GM18511 (cell line): ENCODE results near the gene DAPK1.

Source experiments
- ATAC-seq: cut with Tn5 transposase; IDR thresholded peaks from one replicate; pipeline ENCODE4 v1.9.1; 2021; ENCODE audit warnings: mild to moderate bottlenecking, moderate library complexity; ENCODE audit not compliant: unreplicated experiment

Gene DAPK1

GRCh38 chr9:87587864-87588263 is 90.2 kb downstream of the DAPK1 start:
- ATAC-seq, result no peak

GRCh38 chr9:87588339-87588738 is 90.7 kb downstream of the DAPK1 start:
- ATAC-seq, result no peak

- ATAC-seq, result no peak
Observed at GRCh38 chr9:87590996-87591395, 93.3 kb downstream of the DAPK1 start.

- no peak for ATAC-seq
Observed at GRCh38 chr9:87592554-87593358, 95.1 kb downstream of the DAPK1 start.

- ATAC-seq, result no peak
Observed at GRCh38 chr9:87593359-87593980, 95.8 kb downstream of the DAPK1 start.

DNA sequence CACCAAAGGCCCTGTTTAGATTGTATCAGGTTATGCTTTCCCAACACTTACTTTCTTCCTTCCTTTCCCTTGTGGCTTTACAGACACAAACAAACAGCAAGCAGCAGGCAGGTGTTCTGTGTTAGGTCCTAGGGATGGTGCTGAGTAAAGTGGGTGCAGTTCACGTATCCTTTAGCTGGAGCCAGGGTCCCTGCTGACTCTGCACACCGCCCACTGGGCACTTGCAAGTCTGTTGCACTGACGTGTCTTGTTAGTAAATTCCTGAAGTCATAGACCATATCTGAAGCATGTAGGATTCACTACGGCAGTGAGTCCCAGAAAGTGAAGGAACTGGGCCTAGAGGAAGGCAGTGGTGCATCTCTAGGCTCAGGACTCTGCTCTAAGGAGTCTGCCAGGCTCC is 96.5 kb downstream of the DAPK1 start:
- ATAC-seq, result no peak

DNA sequence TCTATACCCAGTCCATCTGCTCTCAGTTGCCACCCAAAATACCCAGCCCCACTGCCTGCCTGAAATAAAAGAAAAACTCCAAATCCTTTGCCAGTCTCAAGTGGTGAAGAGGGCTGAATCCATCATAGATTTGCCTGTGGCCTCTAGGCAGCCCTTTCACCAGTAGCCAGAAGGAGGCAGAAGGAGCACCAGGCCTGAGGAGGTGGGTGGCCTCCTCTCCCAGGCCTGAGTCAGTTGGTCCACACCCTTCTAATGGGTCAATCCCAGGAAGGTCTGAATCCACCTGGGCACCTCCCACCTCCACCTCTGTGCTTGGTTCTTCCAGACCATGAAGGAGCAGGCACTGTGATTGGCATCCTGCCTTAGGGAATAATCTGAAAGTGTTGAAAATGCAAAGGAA is 97.0 kb downstream of the DAPK1 start:
- no peak for ATAC-seq

DNA sequence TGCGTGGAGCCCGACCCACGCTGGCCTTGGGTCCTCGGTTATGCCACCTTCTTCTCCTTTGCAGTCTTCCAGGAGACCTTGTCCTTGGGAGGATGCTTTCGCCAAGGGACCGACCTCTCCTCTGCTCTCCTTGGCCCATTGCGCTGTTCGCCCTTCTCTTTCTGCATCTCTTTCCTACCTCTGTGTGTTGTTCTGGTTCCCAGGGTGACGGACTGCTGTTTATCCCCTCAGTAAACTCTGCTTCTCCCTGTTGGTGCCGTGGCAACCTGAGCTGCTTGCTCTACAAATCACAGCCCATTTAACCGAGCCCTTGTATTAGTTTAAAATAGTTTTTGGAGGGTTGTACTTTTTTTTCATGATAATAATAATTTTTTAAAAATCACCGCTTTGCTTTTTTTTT is 97.9 kb downstream of the DAPK1 start:
- ATAC-seq, result no peak

- no peak for ATAC-seq
Observed at GRCh38 chr9:87596862-87597261, 99.2 kb downstream of the DAPK1 start.

DNA sequence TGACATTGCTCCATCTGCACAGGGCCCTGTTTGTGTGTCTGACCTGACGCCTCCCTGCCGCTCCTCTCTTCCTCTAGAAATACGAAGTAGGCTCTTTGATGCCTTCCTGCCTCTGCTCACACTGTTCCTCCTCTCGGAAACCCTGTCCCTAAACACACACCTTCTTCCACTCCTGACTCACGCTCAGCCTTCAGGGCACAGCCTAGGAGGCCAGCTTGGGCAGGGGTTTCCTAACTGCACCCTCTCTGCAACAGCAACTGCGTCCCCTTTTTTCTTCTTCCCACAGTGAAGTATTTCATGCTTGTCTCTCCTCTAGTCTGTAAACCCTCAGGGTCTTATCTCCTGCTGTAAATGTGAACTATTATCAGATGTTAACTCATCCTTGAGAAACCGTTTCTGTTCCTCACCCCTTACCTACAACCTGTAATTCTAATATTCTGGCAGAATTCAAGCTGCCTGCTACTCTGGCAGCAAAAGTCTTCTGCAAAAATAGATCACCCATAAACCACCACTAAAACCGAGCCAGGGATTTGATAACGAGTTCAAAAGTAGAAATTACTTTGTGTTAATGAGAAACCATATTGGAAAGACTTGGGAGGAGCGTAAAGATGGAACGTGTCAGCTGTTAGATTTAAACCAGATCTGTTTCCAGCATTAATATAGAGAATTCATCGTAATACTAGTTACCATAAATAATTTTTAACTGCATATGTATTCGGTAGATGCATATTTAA is 100.2 kb downstream of the DAPK1 start:
- ATAC-seq, result no peak

DNA sequence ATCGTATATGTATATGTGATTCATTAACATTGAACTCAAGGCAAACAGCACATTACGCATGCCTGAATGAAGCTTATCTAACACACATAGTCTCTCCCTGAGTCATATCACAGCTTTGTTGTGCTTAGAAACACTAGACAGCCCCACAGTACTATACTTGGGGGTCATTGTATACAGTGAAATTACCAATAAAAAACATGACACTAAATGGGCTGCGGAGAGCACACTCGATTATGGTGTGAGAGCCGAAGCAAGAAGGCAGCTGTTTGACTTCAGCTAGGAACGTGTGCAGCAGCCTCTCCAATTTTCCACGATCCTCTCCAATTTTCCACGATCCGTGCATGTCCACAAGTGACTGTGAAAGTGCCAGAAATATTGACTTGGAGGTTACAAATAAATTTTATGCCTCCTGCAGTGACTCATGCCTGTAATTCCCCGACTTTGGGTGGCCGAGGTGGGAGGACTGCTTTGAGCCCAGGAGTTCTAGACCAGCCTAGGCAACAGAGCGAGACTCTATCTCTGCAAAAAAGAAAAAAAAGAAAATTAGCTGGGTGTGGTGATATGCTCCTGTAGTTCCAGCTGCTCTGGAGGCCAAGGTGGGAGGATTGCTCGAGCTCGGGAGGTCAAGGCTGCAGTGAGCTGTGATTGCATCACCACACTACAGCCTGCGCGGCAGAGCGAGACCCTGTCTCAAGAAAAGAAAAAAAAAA is 102.4 kb downstream of the DAPK1 start:
- no peak for ATAC-seq

GRCh38 chr9:87601176-87601575 is 103.5 kb downstream of the DAPK1 start:
- no peak for ATAC-seq

DNA sequence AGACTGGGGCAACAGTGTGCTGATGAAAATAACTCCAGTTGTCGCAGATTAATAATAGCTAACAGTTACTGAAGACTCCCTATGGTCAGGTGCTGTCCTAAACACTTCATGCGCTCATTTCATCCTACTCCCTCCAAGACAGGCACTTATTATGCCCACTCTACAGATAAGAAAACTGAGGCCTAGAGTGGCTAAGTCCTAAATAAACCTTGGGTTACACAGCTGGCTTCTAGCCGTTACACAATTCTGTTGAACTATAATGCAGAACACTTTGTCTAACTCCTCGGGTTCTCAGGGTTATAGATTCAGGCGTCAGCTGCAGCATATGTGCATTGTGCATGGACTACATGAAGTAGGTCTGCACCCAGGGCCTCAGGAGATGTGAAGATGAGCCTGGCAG is 103.9 kb downstream of the DAPK1 start:
- no peak for ATAC-seq

DNA sequence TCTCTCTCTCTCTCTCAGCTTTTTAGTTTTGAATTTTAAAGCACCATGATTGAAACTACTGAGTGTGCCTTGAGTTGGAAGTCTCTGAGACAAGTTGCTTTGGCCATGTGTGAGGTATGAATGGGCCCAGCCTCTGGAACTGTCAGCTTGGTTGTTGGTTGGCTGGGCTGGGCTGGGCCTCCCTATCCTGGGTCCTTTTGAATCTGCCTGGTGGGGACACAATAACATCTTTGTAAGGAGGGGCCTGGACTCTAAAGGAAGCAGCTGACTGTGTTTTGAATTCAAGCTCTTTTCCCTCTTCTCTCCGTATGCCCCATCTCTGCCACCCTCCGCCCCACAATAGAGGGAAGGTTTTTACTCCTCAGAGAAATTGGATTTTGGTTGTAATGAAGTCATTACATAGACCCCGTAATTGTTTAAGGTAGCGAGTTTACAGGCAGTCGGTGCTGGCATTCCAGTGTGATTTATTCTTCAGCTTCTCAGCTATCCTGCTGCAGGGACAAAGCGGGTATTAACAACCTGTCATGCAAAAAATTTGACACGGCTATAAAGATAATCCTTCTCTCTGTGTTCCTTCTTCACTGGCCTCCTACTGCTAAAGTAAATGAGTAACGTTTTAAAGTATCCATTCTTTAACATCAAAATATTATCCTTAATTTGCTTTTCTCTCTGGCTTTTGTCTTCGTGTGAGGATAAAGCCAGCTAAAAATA is 105.4 kb downstream of the DAPK1 start:
- ATAC-seq, result no peak

- ATAC-seq, result no peak
Observed at GRCh38 chr9:87603854-87604490, 106.3 kb downstream of the DAPK1 start.

- ATAC-seq, result no peak
Observed at GRCh38 chr9:87604886-87605588, 107.4 kb downstream of the DAPK1 start.

DNA sequence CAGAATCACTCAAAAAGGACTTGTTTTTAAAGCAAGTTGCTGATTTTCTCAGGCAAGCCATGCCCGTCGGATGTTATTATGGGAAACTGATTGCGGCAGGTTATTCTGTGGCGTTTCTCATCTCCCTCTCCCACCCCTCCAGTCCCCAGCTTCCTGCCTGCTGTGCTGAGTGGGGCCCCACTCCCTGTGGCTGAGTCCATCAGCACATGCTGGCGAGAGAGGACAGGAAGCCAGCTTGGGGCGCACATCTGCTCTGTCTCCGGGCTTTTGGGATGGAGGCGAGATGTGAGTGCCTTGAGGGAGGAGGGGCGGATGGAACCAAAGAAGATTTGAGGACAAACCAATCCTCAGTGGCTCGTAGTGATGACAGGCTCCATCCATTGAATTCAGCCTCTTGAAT is 108.0 kb downstream of the DAPK1 start:
- ATAC-seq, result no peak

DNA sequence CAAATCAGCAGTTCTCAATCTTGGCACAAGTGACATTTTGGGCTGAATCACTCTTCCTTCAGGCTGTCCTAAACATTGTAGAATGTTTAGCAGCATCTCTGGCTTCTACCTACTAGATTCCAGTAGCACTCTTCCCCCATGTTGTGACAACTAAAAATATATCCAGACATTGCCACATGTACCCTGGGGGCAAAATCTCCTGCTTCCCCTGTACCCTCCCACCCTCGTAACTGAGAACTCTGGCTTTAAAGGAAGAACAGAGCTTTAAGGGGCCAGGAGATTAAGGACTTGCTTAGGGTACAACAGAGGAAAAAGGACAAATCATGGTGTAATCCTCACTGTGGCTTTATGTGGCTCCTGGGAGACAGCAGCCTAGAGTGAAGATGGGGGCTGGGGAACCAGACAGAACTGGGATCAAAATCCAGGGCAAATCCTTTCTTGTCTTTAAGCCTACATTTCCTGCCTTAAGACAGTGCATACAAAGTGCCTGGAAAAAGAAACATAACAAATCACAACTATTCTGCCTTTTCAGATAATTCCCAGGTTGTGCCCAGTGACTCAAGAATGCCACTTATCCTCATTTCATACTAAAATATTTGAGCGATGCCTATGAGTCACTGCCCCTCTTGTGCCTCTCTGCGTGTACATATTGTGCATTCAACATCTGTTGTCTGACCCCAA is 109.3 kb downstream of the DAPK1 start:
- ATAC-seq, result no peak

DNA sequence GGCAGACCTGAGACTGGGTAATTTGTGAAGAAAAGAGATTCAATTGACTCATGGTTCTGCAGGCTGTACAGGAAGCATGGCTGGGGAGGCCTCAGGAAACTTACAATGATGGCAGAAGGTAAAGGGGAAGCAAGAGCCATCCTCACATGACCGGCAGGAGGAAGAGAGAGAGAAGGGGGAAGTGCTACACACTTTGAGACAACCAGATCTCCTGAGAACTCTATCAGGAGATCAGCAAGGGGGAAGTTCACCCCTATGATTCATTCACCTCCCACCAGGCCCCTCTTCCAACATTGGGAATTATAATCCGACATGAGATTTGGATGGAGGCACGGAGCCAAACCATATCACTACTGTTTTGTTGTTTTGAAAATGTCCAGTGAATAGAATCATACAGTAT is 110.2 kb downstream of the DAPK1 start:
- ATAC-seq, result no peak
